Activated gamma-delta T cell treated with Interleukin-2 at 50 U/mL for 16 hours (primary cell): ENCODE data around the gene SNN.

ENCODE experiments used
- DNase-seq: peaks from one replicate; pipeline ENCODE4 v3.0.0-alpha.2; 2020

Gene SNN

DNA sequence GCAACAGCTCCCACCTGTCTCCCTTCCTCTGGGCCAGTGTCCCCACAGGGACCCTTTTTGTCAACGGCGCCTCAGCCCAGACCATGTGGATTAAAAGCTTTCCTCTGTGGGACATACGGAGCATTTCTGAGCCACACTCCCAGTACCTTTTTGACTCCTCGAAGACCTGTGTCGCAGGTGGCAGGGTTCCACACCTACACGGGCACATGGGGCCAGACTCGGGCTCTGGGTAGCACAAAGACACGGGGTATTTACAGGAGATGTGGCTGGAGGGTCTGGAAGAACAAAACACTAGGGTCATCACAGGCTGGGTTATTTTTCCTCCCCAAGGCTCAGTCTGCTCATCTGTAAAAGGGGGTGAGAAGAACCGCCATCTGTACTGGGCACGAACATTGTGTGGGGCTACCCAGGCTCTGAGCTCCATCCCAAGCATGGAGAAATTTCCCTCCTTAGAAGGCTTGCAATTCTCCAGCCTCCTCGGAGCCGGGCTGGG is 32.5 kb upstream of the SNN start:
- DNase-seq = no peak

GRCh38 chr16:11636172-11636721 is 32.0 kb upstream of the SNN start:
- no peak for DNase-seq

DNA sequence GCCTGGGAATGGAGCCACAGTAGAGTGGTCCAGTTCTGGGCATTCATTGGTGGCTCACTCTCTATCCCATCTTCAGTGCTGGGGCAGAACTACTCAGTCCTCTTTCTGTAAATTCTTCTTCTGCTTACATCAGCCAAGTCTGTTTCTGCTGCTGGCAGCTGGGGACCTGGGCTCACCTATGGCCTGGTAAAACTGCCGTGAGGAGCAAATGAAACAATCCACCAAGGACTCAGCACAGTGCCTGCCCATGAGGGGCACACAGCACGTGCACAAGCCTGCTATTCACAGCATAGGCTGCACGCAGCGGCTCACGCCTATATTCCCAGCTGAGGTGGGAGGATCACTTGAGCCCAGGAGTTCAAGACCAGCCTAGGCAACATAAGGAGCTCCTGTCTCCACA is 30.9 kb upstream of the SNN start:
- no peak for DNase-seq

- no peak for DNase-seq
Measured at GRCh38 chr16:11638140-11638539, 30.1 kb upstream of the SNN start.

DNA sequence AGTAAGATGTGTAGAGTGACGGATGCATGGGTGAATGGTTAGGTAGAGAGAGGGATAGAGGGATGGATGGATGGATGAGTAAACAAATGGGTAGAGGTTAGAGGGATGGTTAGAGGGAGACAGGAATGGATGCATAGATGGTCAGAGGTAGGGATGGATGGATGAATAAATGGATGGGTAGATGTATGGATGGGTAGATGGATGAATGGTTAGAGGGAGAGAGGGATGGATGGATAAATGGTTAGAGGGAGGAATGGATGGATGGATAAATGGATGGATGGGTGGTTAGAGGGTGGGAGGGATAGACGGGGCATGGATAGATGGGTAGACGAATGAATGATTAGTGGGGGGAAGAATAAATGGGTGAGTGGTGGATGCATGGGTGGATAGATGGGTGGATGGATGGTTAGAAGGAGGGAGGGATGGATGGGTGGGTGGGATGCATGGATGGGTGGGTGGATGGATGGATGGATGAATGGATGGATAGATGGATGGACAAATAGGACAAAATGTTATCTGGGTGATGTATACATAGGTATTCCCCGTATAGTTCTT is 29.2 kb upstream of the SNN start:
- no peak for DNase-seq

DNA sequence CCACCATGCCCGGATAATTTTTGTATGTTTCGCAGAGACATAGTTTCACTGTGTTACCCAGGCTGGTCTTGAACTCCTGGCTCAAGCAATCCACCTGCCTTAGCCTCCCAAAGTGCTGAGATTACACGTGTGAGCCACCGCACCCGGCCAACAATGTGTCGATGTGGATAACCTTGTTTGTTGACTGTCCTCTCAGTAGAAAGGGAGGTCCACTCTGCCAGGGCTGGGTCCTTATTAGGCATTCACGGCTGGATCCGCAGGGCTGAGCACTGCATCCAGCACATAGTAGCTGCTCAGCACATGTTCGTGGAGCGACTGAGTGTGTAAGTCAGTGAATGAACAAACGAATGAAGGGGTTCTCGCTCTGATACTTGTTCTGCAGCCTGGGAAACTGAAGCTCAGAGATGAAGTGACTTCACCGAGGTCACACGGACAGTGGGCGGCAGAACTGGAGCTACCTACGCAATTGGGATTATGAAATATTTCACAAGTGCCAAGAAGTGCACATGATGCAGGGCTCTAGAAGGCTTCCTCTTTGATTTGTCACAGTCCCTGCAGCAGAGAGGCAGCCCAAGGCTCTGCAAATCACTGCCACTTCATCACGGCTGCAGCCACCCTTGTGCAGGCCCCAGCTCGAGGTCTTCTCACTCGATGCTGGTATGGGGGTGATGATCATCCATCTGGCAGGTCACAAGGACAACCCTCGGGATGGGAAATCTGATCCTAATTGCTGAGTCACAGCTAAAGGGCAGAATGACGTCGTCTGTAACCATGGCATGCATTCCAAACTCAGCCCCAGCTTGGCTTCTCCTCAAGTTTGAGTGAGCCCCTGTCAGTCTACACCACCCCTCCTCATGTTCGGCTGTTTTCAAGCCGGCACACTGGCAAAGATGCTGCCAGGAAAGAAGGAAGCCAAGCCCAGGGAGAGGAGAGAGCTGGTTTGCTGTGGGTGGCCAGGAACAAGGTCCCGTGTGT is 28.0 kb upstream of the SNN start:
- DNase-seq = no peak

- DNase-seq = peak; percentile 32
Measured at GRCh38 chr16:11640987-11641817, 27.1 kb upstream of the SNN start.

DNA sequence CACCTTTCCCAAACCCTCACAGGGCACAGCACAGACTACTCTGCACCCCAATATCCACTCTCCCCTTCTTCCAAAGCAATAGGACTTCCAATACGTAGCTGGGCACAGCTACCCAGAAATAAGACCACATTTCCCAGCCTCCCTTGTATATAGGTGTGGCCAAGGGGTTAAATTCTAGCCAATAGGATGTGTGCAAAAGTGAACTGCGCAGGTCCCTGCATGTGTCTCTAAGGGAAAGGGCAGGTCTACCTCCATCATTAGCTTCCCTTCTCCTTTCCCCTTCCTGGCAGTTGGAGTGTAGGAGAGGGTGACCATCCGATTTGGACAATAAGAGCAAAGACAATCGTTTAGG is 25.5 kb upstream of the SNN start:
- no peak for DNase-seq

- DNase-seq = no peak
Measured at GRCh38 chr16:11649276-11649675, 19.0 kb upstream of the SNN start.

GRCh38 chr16:11650641-11651591 is 17.3 kb upstream of the SNN start:
- no peak for DNase-seq

DNA sequence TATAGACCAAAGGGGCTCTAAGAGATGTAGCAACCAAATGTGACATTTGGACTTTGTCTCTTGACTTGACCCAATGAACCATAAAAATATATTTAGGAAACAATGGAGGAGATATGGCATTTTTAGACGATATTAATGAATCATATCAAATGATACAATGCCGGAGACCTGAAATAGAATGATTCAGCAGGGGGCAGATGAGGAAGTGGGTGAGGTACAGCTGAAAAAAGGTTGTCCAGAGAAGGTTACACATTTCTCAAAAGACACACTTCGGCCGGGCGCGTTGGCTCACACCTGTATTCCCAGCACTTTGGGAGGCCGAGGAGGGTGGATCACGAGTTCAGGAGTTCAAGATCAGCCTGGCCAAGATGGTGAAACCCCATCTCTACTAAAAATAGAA is 16.5 kb upstream of the SNN start:
- DNase-seq = no peak

DNA sequence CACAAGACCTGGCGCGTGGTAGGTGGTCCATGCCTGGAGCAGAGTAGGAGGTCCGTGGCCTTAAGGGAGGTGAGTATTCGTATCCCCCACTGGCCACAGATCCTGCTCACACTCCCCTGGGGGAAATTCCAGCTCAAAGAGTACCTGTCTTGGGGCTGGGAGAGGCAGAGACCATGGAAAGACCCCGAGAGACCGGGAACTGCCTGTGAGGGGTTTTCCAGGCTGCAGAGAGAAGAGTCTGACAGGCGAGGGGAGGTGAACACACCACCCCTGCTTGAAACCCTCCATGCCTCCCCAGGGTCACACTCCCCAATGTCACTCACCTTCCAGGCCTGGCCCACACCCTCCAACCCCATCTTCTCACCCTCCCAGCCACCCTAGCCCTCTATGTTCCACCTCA is 12.6 kb upstream of the SNN start:
- no peak for DNase-seq

DNA sequence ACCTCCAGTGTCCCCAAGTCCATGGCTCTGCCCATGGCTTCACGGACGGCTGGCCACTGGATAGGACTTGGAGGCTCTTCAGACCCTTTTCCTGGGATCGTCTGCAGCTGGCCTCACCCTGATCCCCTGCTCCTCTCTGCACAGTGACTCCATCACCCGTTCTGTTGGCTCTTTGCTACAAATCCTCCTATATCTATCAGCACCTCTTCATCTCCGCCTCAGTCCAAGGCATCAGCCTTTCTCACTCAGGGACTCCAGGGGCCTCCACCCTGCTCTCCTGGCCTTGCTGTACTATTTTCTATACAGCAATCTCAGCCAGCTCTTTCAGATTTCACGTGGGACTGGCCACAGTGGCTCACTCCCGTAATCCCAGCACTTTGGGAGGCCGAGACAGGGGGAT is 10.7 kb upstream of the SNN start:
- DNase-seq = no peak

- DNase-seq = no peak
Measured at GRCh38 chr16:11658896-11659708, 9.2 kb upstream of the SNN start.

- DNase-seq = no peak
Measured at GRCh38 chr16:11660565-11660964, 7.7 kb upstream of the SNN start.

DNA sequence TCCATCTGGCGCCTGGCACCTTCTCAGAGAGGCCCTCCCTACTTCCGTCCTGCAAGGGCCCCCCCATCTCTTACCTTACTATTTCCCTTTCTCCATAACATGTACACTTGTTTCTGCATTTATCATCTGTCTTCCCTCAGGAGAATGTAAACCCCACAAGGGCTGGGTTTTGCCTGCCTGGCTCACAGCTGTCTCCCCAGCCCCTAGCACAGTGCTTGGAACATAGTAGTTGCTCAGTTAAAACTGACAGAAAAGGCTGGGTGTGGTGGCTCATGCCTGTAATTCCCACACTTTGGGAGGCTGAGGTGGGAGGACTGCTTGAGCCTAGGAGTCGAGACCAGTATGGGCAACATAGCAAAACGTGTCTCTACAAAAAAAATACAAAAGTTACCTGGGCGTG is 5.7 kb upstream of the SNN start:
- no peak for DNase-seq

DNA sequence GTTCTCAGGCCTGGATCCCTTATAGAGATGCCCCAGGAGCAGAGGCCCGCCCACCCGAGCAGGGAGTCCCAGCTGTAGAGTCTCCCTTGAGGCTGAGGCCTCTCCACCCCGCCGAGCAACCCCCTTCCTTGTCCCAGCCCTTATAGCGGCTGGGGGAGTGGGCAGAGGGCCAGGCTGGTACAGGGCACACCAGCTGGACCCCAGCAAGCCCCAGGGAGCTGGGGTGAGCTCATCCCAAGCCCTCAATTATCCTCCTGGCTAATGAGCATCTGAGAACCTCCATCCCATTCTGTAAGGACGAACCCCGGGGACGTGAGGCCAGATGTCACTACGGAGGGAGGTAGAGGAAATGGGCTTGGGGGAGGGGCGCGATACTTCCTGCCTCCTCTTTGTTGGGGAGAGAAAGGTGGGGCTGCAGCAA is 3.2 kb upstream of the SNN start:
- DNase-seq = peak; percentile 39

DNA sequence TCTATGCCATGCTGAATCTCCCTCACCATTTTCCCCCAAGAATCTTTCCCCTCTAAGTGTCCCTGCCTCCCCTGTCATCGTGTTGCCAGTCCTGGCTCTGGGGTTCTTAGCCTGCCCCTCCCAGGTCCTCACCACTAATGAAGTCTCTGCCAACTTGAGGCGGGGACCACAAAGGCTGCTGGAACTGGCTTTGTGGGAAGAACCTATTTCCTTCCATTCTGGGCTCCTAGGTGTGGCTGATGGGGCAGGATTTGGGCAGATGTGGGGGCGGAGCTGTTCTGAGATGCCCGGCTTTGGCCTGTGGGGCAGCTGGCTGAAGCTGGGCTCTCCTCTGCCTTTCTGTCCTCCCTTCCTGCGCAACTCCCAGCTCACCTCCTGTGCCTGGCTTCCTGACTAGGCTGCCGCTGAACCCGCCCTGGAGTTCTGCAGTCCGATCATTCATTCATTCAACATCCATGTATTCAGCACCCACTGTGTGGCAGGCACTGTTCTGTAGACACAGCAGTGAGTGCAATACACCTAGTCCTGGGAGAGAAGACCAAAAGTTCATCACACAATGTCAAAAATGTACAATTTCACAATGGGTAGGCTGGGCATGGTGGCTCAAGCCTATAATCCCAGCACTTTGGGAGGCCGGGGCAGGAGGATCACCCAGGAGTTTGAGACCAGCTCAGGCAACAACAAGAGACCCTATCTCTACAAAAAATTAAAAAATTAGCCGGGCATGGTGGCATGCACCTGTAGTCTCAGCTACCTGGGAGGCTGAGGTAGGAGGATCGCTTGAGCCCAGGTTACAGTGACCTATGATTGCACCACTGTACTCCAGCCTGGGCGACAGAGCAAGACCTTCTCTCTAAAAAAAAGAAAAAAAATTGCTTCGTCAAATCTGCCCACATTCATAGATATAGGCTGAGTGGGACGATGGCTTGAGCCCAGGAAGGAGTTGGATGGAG is 1.9 kb upstream of the SNN start:
- no peak for DNase-seq

DNA sequence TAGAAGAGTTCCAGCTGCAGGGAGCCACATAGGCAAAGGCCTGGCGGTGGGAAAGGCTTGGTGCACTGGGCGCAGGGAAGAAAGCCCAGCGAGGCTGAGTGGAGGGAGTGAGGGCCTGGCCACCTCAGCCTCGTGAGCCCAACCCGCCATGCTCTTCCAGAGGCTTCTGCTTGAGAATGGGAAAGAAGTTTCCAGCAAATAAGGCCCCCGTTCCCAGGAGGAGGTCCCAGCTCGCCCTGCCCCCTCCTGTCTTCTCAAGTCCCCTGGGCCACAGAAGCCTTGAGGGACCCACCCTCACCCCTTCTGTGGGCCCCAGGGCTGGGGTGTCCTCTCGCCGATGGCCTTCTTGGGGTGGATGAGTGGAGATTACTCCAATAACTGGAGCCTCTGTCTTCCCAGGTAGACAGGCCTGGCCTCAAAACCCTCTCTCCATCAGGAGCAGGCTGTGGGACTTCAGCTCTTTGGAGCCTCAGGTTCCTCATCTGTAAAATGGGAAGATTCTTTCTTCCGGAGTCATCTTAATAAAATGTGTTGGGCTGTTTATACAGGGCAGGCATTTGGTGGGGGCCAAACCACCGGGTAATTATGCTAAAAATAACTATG is 933 bp upstream of the SNN start:
- no peak for DNase-seq
